ENCODE data around the gene SMURF1.

- TF ChIP-seq CTCF (IDR thresholded peaks at IDR 0.05) (no peak), POLR2A (IDR thresholded peaks at IDR 0.05) (no peak)
Observed at GRCh38 chr7:99112979-99113378, 30.9 kb downstream of the SMURF1 start.
